Measurements from ENCODE around the gene MED25.

Gene MED25

DNA sequence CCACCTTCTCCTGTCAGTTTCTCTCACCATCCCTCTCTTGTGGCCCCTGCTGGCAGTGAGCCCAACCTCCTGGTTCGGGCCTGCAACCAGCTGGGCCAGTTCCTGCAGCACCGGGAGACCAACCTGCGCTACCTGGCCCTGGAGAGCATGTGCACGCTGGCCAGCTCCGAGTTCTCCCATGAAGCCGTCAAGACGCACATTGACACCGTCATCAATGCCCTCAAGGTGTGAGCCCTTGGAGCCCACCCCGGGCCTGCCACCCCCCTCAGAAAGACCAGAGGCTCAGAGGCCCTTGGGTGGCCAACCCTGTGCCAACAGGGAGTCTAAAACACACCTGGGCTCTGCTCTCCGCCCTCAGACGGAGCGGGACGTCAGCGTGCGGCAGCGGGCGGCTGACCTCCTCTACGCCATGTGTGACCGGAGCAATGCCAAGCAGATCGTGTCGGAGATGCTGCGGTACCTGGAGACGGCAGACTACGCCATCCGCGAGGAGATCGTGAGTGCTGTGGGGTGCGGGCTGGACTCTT, 18.8 kb upstream of the MED25 start:
- no peak for DNase-seq

- DNase-seq, result no peak
Measured at GRCh38 chr19:49799798-49800376, 18.2 kb upstream of the MED25 start.

DNA sequence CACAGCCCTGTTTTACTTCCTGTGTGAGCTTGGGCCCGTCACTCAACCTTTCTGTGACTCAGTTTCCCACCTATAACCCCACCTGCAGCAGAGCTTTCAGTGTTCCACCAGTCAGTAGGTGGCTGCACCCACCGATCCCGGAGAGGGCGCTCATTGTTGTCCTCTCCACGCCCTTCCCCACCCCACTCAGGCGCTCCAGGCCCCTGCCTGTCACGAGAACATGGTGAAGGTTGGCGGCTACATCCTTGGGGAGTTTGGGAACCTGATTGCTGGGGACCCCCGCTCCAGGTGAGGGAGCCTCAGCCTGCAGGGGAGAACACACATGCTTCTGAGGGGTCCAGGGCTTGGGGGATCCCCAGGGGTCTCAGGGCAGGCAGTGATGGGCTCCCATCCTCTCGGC, 17.3 kb upstream of the MED25 start:
- no peak for DNase-seq

GRCh38 chr19:49801401-49801888, 16.6 kb upstream of the MED25 start:
- DNase-seq, result no peak

DNA sequence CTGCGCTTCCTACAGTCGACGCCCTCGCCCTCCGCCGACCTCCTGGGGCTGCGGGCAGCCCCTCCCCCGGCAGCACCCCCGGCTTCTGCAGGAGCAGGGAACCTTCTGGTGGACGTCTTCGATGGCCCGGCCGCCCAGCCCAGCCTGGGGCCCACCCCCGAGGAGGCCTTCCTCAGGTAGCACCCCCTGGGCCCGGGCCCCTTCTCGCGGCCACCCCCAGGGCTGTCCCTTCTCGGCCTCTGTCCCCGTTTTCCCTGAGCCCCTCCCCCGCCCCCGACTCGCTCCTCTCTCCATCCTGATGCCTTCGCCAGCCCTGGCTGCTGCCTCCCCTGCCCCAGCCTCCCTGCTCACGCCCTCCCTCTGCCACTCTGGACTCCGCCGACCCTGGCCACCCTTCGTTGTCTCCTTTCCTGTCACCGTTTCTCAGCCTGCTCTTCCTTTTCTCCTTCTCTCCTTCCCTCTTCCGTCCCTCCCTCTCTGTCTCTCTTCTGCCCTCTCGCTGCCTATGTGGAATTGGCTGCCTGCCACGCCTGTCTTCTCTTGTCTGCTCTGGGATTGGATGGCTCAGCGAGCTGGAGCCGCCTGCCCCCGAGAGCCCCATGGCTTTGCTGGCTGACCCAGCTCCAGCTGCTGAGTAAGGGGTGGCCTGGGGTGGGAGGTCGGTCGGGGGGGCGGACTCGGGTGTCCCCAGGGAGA, 16.0 kb upstream of the MED25 start:
- peak; percentile 35 for DNase-seq

GRCh38 chr19:49802836-49803528, 15.1 kb upstream of the MED25 start:
- no peak for DNase-seq

DNA sequence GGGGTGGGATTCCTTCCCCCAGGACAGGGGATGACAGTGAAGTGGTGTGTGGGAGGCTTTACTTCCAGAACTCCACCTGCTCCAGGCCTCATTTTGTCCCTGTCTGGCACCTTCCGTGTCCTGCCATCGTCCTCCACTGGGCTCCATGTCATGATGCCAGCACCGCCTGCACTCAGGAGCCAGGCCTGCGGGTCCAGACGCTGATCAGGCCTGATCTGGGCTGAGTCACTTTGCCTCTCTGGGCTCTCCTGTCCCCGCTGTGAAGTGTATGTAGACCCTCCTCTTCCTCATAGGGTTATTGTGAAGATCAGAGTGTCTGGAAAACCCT, 14.6 kb upstream of the MED25 start:
- no peak for DNase-seq

DNA sequence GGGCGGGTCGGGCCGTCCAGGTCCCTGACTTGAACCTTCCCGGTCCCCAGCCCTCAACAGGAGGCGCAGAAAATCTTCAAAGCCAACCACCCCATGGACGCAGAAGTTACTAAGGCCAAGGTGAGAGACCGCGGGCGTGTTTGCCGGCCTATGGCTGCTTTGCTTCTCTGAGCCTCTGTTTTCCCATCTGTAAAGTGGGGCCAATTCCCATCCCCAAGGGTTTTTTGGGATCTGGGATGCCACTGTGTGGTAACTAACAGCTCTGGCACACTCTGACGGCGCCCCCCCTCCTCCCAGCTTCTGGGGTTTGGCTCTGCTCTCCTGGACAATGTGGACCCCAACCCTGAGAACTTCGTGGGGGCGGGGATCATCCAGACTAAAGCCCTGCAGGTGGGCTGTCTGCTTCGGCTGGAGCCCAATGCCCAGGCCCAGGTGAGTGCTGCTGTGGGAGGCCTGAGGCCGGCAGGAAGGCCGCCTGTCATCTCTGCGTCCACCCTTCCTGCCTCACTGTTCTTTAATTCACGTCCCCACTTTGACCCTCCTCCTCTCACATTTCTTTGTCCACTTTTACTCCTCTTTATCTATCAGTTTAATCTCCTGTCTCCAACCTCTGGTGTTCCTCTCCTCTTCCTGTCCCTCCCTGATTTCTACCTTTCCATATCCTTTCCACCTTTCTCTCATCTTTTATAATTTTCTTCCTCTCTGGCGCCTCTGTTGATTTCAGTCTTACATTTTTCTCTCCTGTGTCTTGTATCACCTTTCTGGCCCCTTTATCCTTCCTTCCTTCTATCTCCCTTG, 12.1 kb upstream of the MED25 start:
- no peak for DNase-seq

DNA sequence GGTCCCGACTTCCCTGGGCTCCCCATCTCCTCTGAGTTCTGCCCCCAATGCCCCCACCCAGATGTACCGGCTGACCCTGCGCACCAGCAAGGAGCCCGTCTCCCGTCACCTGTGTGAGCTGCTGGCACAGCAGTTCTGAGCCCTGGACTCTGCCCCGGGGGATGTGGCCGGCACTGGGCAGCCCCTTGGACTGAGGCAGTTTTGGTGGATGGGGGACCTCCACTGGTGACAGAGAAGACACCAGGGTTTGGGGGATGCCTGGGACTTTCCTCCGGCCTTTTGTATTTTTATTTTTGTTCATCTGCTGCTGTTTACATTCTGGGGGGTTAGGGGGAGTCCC, 11.5 kb upstream of the MED25 start:
- no peak for DNase-seq

GRCh38 chr19:49807058-49807903, 10.8 kb upstream of the MED25 start:
- DNase-seq, result no peak

- DNase-seq, result no peak
Measured at GRCh38 chr19:49807904-49808675, 10.0 kb upstream of the MED25 start.

GRCh38 chr19:49808711-49809159, 9.4 kb upstream of the MED25 start:
- DNase-seq, result no peak

GRCh38 chr19:49809160-49809940, 8.7 kb upstream of the MED25 start:
- no peak for DNase-seq

DNA sequence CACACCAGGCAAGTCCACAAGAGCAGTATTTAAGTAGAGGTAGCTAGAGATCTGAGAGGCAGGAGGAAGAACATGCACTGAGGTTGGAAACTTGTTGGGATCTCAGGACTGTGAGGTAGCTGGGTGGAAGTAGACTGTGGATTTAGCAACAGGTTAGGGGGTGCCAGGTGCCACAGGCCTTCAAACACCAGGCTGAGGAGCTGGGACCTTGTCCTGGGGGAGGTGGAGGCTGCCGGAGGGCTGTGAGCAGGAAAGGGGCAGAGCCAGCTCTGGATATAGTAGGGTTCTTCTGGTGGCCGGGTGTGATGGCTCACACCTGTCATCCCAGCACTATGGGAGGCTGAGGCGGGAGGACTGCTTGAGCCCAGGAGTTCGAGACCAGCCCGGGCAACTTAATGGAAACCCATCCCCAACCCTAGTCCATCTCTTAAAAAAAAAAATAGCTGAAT, 8.1 kb upstream of the MED25 start:
- DNase-seq, result no peak

DNA sequence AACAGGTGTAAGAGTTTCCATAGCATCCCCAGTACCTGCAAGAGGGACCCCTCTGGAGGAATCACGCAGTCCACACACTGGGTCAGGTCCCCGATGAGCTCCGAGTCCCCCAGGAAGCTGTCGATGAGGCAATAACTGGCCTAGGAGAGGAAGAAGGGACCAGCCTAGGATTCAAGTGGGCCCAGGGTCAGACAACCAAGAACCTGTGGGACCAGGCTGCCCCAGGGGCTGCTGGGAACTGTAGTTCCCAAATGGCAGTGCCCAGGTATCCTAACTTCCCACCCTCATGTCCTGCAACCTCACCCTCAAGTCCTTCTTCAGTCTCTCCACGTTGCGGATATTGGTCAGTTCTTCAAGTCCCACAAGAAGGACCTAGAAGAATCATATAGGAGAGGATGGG, 6.8 kb upstream of the MED25 start:
- DNase-seq, result no peak

- no peak for DNase-seq
Measured at GRCh38 chr19:49812452-49812996, 5.6 kb upstream of the MED25 start.

- peak; percentile 96 for DNase-seq
Measured at GRCh38 chr19:49812997-49813861, 4.9 kb upstream of the MED25 start, which contains the start of gene FUZ. Gene FUZ, minus strand, starts transcription at chr19:49813292. Its CDS starts 186 bp downstream, at chr19:49813106.

GRCh38 chr19:49814010-49814409, 4.1 kb upstream of the MED25 start:
- DNase-seq, result no peak

DNA sequence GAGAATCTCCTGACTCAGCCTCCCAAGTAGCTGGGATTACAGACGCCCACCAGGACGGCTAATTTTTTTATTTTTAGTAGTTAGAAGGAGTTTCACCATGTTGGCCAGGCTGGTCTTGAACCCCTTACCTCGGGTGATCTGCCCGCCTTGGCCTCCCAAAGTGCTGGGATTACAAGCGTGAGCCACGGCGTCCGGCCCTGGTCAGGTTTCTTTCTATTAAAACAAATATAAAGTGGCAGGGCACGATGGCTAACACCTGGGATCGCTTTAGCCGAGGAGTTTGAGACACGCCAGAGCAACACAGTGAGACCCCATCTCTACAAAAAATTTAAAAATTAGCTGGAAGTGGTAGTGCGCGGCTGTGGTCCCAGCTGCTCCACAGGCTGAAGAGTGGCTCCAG, 1.5 kb upstream of the MED25 start:
- DNase-seq, result no peak
